Mucosa of descending colon (tissue), 3 donors: ENCODE data around the gene SCUBE1. TPM values are rescaled to one million over a fixed set of nuclear protein-coding genes. Genes with fewer than 3 reads are reported as not detected.

ENCODE experiments used
- ATAC-seq: fragments of 200-7000 bp; cut with Tn5 transposase; one replicate; pipeline ENCODE4 v1.9.1; 2020; ENCODE audit warnings: mild to moderate bottlenecking, moderate library complexity
- DNase-seq, 3 donors: peaks; one replicate each; pipeline ENCODE4 v3.0.0-alpha.2; 2020
- H3K36me3 ChIP-seq: fragments of 200-600 bp; one replicate; pipeline ENCODE4 v1.8.0; 2021; ENCODE audit warnings: low read depth, mild to moderate bottlenecking
- H3K4me1 ChIP-seq: fragments of 200-600 bp; one replicate; pipeline ENCODE4 v1.8.0; 2021; ENCODE audit warnings: low read depth, mild to moderate bottlenecking
- H3K4me3 ChIP-seq: fragments of 200-600 bp; one replicate; pipeline ENCODE4 v1.8.0; 2021; ENCODE audit warnings: mild to moderate bottlenecking
- H3K9me3 ChIP-seq: fragments of 200-600 bp; one replicate; pipeline ENCODE4 v1.8.0; 2021; ENCODE audit warnings: mild to moderate bottlenecking
- intact Hi-C, 2 donors: fragments of 100-400 bp; cut with DNase I in 1 of 2; cut with micrococcal nuclease in 1 of 2; formaldehyde crosslinking; loops; one replicate each; pipeline versions ENCODE4 v1.11.0 to v1.11.1; 2022; cut with DNase I, micrococcal nuclease
- total RNA-seq, 3 donors: library from RNA; stranded (reverse); fragmentation: NEBNext Ultra II Directional in 2 of 3; extraction: Animal tissue kit (Norgen Biotek cat#: 25700) in 2 of 3; gene quantifications; one replicate each; pipeline versions ENCODE4 v1.2.1 to v1.2.4, GENCODE V29; 2021 to 2023
- TF ChIP-seq, protein P1 (sequence below): fragments of 200-600 bp; IDR thresholded peaks from one replicate; pipeline ENCODE4 v1.8.0; 2022; ENCODE audit warnings: antibody characterized with exemption, mild to moderate bottlenecking
- donor health status: DM: no; HTN: no; CAD: no; lungs with moderate emphysema.
- donor health status: DM: no; HTN: no; CAD: no.
- donor health status: DM: no; HTN: yes; CAD: no.

The SCUBE1 gene
- total RNA-seq, 3 donors from 2014 or later: 3.8 to 20.9 (median 4.7) TPM

DNA sequence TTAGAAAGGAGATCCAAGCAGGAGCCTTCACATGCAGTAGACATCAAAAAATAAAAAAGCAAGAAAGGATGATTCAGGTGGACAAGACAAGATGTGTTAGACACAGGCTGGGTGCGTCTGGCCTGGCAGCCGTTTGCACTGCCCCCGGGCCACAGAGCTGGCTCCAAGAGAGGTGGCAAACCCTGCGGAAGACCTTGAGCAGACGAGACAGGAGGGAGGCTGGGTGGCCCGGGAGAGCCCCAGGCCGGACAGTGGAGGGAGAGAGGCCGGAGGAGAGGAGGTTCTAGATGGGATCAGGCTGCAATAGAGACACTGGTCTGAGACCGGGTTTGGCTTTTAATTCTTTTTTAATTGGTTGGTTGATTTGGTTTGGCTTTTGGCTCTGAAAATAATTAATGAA, 86.6 kb downstream of the SCUBE1 start:
- intact Hi-C loops: no loop called here
- Histone ChIP-seq H3K36me3 (no peaks in the 10 kb centered on the region), H3K4me3 (no peak overlapping the region), H3K9me3 (no peaks in the 10 kb centered on the region), H3K4me1 (no peaks in the 10 kb centered on the region)
- ATAC-seq (no peak), DNase-seq (no peak)
- TF ChIP-seq, protein P1, sequence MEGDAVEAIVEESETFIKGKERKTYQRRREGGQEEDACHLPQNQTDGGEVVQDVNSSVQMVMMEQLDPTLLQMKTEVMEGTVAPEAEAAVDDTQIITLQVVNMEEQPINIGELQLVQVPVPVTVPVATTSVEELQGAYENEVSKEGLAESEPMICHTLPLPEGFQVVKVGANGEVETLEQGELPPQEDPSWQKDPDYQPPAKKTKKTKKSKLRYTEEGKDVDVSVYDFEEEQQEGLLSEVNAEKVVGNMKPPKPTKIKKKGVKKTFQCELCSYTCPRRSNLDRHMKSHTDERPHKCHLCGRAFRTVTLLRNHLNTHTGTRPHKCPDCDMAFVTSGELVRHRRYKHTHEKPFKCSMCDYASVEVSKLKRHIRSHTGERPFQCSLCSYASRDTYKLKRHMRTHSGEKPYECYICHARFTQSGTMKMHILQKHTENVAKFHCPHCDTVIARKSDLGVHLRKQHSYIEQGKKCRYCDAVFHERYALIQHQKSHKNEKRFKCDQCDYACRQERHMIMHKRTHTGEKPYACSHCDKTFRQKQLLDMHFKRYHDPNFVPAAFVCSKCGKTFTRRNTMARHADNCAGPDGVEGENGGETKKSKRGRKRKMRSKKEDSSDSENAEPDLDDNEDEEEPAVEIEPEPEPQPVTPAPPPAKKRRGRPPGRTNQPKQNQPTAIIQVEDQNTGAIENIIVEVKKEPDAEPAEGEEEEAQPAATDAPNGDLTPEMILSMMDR: no peak

DNA sequence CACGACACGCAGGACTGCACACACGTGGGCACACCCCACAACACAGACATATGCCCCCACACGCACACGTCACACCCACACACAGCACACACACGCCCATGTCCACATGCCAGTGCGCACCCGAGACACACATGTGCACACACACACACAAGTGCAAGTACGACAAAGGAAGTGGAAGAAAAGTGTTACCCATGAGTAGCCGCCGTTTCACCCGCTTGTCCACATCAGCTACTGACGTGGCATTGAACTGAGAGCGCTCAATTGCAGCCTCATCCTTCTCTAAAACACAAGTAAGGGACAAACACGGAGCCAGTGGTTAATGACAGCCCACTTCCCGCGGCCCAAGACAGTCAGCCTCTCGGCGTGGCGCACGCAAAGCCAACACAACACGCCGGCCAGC, 87.9 kb downstream of the SCUBE1 start:
- TF ChIP-seq, protein P1: no peak
- DNase-seq (no peak), ATAC-seq (no peak)
- no peaks in the 10 kb centered on the region for H3K36me3 ChIP-seq
- H3K4me1 ChIP-seq: no peaks in the 10 kb centered on the region
- H3K4me3 ChIP-seq: no peak overlapping the region
- intact Hi-C loops: no loop called here
- H3K9me3 ChIP-seq: no peaks in the 10 kb centered on the region

DNA sequence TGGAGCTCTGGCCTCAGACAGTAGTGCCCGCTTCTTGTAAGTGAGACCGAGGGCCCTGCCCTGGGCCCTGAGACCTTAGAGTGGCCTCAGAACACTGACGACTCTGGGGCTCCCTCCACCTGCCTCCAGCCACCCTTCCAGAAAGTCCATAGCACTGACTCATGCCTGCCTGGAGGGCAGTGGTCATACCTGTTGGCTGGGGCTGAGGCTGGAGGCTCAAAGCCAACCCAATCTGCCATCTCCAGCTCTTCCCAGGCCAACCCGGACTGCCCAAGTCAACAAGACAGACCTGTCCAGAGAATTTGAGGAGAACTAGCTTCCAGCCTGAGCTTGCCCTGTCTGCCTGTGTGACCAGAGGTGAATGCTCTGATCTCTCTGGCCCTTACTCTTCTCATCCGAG, 89.3 kb downstream of the SCUBE1 start:
- H3K4me3 ChIP-seq: no peak overlapping the region
- H3K9me3 ChIP-seq: no peaks in the 10 kb centered on the region
- no peak for ATAC-seq
- intact Hi-C loops: no loop called here
- no peak for DNase-seq
- TF ChIP-seq, protein P1: no peak
- H3K4me1 ChIP-seq: no peaks in the 10 kb centered on the region
- H3K36me3 ChIP-seq: no peaks in the 10 kb centered on the region

DNA sequence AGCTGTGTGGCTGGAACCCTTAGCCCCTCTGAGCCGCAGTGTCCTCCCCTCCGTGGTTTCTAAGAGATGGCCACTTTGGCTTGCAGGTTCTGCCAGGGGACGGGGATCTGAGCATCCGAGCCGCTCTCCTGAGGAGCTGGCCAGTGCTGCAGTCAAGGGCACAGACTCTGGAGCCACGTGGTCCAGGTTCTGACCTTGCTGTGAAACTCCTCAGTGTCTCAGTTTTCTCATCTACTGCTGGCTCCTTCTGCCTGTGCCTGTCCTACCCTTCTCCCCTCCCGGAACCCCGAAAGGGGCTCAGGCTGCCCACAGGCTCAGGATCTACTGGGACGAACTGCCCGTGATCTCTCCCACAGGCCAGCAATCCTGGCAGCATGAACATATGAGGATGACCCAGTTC, 90.9 kb downstream of the SCUBE1 start:
- intact Hi-C loops: no loop called here
- TF ChIP-seq, protein P1: no peak
- ATAC-seq: no peak
- H3K4me3 ChIP-seq: no peak overlapping the region
- DNase-seq: no peak
- no peaks in the 10 kb centered on the region for H3K36me3 ChIP-seq
- H3K4me1 ChIP-seq: no peaks in the 10 kb centered on the region
- no peaks in the 10 kb centered on the region for H3K9me3 ChIP-seq

GRCh38 chr22:43249789-43250471, 93.2 kb downstream of the SCUBE1 start:
- ATAC-seq (no peak), DNase-seq (no peak)
- H3K36me3 ChIP-seq: no peaks in the 10 kb centered on the region
- H3K4me3 ChIP-seq: no peak overlapping the region
- no peaks in the 10 kb centered on the region for H3K9me3 ChIP-seq
- TF ChIP-seq, protein P1: no peak
- H3K4me1 ChIP-seq: no peaks in the 10 kb centered on the region
- intact Hi-C loops: no loop called here
